SK-N-SH (cell line): ENCODE data around the gene HOMER1. TPM values are rescaled to one million over a fixed set of nuclear protein-coding genes. Genes with fewer than 3 reads are reported as not detected.
"Not testable (repeated sequence)": the region's sequence is repeated elsewhere in the genome, so short reads cannot be mapped to it uniquely, and the experiment has no call there.

ENCODE experiments used
- CTCF ChIA-PET: fragments of 300-600, 350-600 bp; formaldehyde crosslinking; extraction: SDS; loops from one replicate; lab custom pipeline; 2021; lab: Yijun Ruan, JAX
- POLR2A ChIA-PET: fragments of 350-600 bp; sonication (Branson Sonifier 250); formaldehyde crosslinking; extraction: SDS; loops from one replicate; lab custom pipeline; 2020; ENCODE audit warnings: antibody characterized with exemption, inconsistent platforms; lab: Yijun Ruan, JAX
- DNase-seq: peaks from one replicate; pipeline ENCODE4 v3.0.0; 2012
- H2AFZ ChIP-seq: fragments of 200-600 bp; sonication (generic); 2 replicates; pipeline ENCODE4 v1.8.1; 2016; ENCODE audit warnings: antibody characterized with exemption, mild to moderate bottlenecking, low read depth
- H3F3A ChIP-seq: fragments of 200-600 bp; sonication (generic); replicated peaks from 2 replicates; pipeline ENCODE3; 2016; ENCODE audit warnings: antibody characterized with exemption, mild to moderate bottlenecking; ENCODE audit not compliant: insufficient read depth
- H3K27ac ChIP-seq, 2 experiments: fragments of 200-500 bp in 1 of 2; fragments of 200-600 bp in 1 of 2; sonication (Bioruptor generic) in 1 of 2; sonication (generic), shearing (Covaris generic) in 1 of 2; 2 replicates each; pipeline versions ENCODE4 v1.5.1 to v1.6.1; 2014 to 2016; ENCODE audit warnings: low read depth in 2 of 2, inconsistent platforms in 1 of 2, low read length in 1 of 2, mild to moderate bottlenecking in 1 of 2, mixed read lengths in 1 of 2
- H3K27me3 ChIP-seq: fragments of 200-600 bp; sonication (generic), shearing (Covaris generic); 2 replicates; pipeline ENCODE4 v1.6.1; 2016; ENCODE audit warnings: mixed run types; ENCODE audit not compliant: insufficient read depth
- H3K36me3 ChIP-seq, 2 experiments: fragments of 200-500 bp in 1 of 2; fragments of 200-600 bp in 1 of 2; sonication (Bioruptor generic) in 1 of 2; sonication (generic) in 1 of 2; replicated peaks in 1 of 2; 2 replicates each; pipeline versions ENCODE3 to v1.5.1; 2014 to 2016; ENCODE audit warnings: low read length in 1 of 2, mild to moderate bottlenecking in 1 of 2; ENCODE audit not compliant: insufficient read depth in 2 of 2, control insufficient read depth in 1 of 2
- H3K4me1 ChIP-seq, 2 experiments: fragments of 200-500 bp in 1 of 2; fragments of 200-600 bp in 1 of 2; sonication (Bioruptor generic) in 1 of 2; sonication (generic), shearing (Covaris generic) in 1 of 2; 2 replicates each; pipeline versions ENCODE4 v1.5.1 to v1.6.1; 2014 to 2016; ENCODE audit warnings: low read depth in 1 of 2, low read length in 1 of 2, mixed run types in 1 of 2; ENCODE audit not compliant: insufficient read depth in 2 of 2, control insufficient read depth in 1 of 2
- H3K4me2 ChIP-seq: fragments of 200-600 bp; sonication (generic), shearing (Covaris generic); 2 replicates; pipeline ENCODE4 v1.6.1; 2017; ENCODE audit warnings: mixed run types
- H3K4me3 ChIP-seq, 2 experiments: fragments of 200-500 bp in 1 of 2; fragments of 200-600 bp in 1 of 2; sonication (Bioruptor generic) in 1 of 2; sonication (generic), shearing (Covaris generic) in 1 of 2; 2 replicates each; pipeline versions ENCODE4 v1.5.1 to v1.8.1; 2014 to 2016; ENCODE audit warnings: low read depth in 2 of 2, inconsistent platforms in 1 of 2, low read length in 1 of 2, mild to moderate bottlenecking in 1 of 2, mixed read lengths in 1 of 2, moderate library complexity in 1 of 2
- H3K79me2 ChIP-seq: fragments of 200-600 bp; sonication (generic); 2 replicates; pipeline ENCODE4 v1.8.1; 2017; ENCODE audit warnings: mild to moderate bottlenecking; ENCODE audit not compliant: insufficient read depth
- H3K9ac ChIP-seq: fragments of 200-600 bp; sonication (generic); 2 replicates; pipeline ENCODE4 v1.6.1; 2017; ENCODE audit warnings: mixed run types
- H3K9me2 ChIP-seq: fragments of 200-600 bp; sonication (generic); 2 replicates; pipeline ENCODE4 v1.6.1; 2017; ENCODE audit warnings: mixed run types
- H3K9me3 ChIP-seq: fragments of 200-600 bp; sonication (generic); 2 replicates; pipeline ENCODE4 v1.6.1; 2017; ENCODE audit warnings: mixed run types, mild to moderate bottlenecking, moderate library complexity
- H4K20me1 ChIP-seq: fragments of 200-600 bp; sonication (generic); 2 replicates; pipeline ENCODE4 v1.6.1; 2017; ENCODE audit warnings: mild to moderate bottlenecking, mixed run types; ENCODE audit not compliant: insufficient read depth
- FOXJ3 ChIP-seq: sonication (generic); formaldehyde crosslinking; IDR thresholded peaks from 2 replicates; pipeline ENCODE4 v1.5.1; 2020; ENCODE audit warnings: mild to moderate bottlenecking, missing genetic modification reagents
- GABPA ChIP-seq: IDR thresholded peaks from 2 replicates; pipeline ENCODE4 v1.4.0; 2012; ENCODE audit warnings: low read depth, mild to moderate bottlenecking
- MEF2A ChIP-seq: IDR thresholded peaks from 2 replicates; pipeline ENCODE4 v1.4.0; 2012; ENCODE audit warnings: low read depth, borderline replicate concordance
- MXI1 ChIP-seq: IDR thresholded peaks from 2 replicates; pipeline ENCODE4 v1.6.1; 2012; ENCODE audit warnings: mild to moderate bottlenecking, low read depth, low read length, improper control_type of control experiment
- NFIC ChIP-seq: IDR thresholded peaks from 2 replicates; pipeline ENCODE4 v1.4.0; 2012; ENCODE audit warnings: borderline replicate concordance
- RXRA ChIP-seq: IDR thresholded peaks from 2 replicates; pipeline ENCODE4 v1.4.0; 2012; ENCODE audit warnings: low read depth, mild to moderate bottlenecking, borderline replicate concordance
- SIN3A ChIP-seq: IDR thresholded peaks from 2 replicates; pipeline ENCODE4 v1.6.1; 2012; ENCODE audit warnings: low read depth, mild to moderate bottlenecking, low read length, moderate library complexity, borderline replicate concordance
- TAF1 ChIP-seq: IDR thresholded peaks from 2 replicates; pipeline ENCODE4 v1.6.1; 2012; ENCODE audit warnings: low read depth, mild to moderate bottlenecking, low read length, moderate library complexity, borderline replicate concordance
- TCF12 ChIP-seq: IDR thresholded peaks from 2 replicates; pipeline ENCODE4 v1.4.0; 2012
- YY1 ChIP-seq: IDR thresholded peaks from 2 replicates; pipeline ENCODE4 v1.4.0; 2012; ENCODE audit warnings: low read depth, mild to moderate bottlenecking
- WGBS: methylation state at CpG from one replicate; pipeline ENCODE4 v1.1.6; 2017; ENCODE audit warnings: low lambda C conversion rate; 5-methylcytosine and 5-hydroxymethylcytosine counted together
- polyA plus RNA-seq, 3 experiments: library from polyadenylated mRNA; depleted of rRNA; stranded (reverse); fragments of >200 nt; gene quantifications; 2 replicates each; pipeline ENCODE4 v1.2.3, GENCODE V29; 2012
- TF ChIP-seq, protein P1 (sequence below): IDR thresholded peaks from 2 replicates; pipeline ENCODE4; 2012
- TF ChIP-seq, protein P2 (sequence below): fragments of 200-600 bp; sonication (generic); IDR thresholded peaks from 2 replicates; pipeline ENCODE4 v1.6.1; 2017; ENCODE audit warnings: antibody characterized with exemption, mild to moderate bottlenecking, moderate library complexity
- TF ChIP-seq, protein P3 (sequence below): IDR thresholded peaks from 2 replicates; pipeline ENCODE4 v1.4.0; 2012; ENCODE audit warnings: low read depth, borderline replicate concordance
- TF ChIP-seq, protein P4 (sequence below): fragments of 150-350 bp; IDR thresholded peaks from 2 replicates; pipeline ENCODE4 v1.6.1; 2016; ENCODE audit warnings: mild to moderate bottlenecking, low read depth, low read length

Gene HOMER1
- polyA plus RNA-seq, 1 of the 3 experiments (the other 2 are of a cell fraction) = 2.2 TPM

DNA sequence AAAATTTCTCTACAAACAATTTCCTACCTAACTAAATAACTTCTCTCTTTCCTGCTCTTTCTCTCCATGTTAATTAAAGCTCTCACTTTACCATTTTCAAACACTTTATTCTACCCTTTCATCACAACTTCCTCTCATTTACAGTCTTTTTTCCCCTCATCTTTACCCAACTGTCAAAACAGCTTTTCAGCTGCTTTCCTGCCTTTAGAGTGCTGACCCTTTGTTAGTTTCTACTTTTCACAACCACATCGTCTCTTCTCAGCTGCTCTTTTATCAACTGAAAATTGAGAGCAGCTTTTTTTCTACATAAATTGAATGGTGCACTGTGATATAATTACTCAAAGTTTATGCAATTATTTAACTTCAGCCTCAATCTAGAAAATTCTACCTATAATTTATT is 3.1 kb upstream of the HOMER1 start:
- Histone ChIP-seq H3K4me1 (peaks cover 0 to 4% of the 10 kb centered on the region in 2 experiments; a peak in 2 of 4 replicates), H3K27me3 (no peaks in the 10 kb centered on the region), H3K79me2 (peaks cover 7% of the 10 kb centered on the region; the same call in 1 of the 2 replicates), H3K9me2 (no peaks in the 10 kb centered on the region), H3F3A (peaks cover 6% of the 10 kb centered on the region), H4K20me1 (no peaks in the 10 kb centered on the region), H3K9me3 (no peaks in the 10 kb centered on the region), H2AFZ (no peak overlapping the region), H3K4me3 (no peak overlapping the region), H3K27ac (no peak overlapping the region), H3K4me2 (no peak overlapping the region), H3K9ac (no peak overlapping the region), H3K36me3 (no peaks in the 10 kb centered on the region)
- TF ChIP-seq TCF12 (no peak), RXRA (no peak), YY1 (no peak), FOXJ3 (CRISPR knock-in tag) (no peak), NFIC (no peak)
- TF ChIP-seq, protein P1, sequence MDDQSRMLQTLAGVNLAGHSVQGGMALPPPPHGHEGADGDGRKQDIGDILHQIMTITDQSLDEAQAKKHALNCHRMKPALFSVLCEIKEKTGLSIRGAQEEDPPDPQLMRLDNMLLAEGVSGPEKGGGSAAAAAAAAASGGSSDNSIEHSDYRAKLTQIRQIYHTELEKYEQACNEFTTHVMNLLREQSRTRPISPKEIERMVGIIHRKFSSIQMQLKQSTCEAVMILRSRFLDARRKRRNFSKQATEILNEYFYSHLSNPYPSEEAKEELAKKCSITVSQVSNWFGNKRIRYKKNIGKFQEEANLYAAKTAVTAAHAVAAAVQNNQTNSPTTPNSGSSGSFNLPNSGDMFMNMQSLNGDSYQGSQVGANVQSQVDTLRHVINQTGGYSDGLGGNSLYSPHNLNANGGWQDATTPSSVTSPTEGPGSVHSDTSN = no peak
- TF ChIP-seq, protein P2, sequence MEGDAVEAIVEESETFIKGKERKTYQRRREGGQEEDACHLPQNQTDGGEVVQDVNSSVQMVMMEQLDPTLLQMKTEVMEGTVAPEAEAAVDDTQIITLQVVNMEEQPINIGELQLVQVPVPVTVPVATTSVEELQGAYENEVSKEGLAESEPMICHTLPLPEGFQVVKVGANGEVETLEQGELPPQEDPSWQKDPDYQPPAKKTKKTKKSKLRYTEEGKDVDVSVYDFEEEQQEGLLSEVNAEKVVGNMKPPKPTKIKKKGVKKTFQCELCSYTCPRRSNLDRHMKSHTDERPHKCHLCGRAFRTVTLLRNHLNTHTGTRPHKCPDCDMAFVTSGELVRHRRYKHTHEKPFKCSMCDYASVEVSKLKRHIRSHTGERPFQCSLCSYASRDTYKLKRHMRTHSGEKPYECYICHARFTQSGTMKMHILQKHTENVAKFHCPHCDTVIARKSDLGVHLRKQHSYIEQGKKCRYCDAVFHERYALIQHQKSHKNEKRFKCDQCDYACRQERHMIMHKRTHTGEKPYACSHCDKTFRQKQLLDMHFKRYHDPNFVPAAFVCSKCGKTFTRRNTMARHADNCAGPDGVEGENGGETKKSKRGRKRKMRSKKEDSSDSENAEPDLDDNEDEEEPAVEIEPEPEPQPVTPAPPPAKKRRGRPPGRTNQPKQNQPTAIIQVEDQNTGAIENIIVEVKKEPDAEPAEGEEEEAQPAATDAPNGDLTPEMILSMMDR = no peak
- ChIA-PET POLR2A (no interaction called here), CTCF (no interaction called here)
- no peak for DNase-seq
- WGBS = 84% methylated on average over 1 of the region's 1 CpG

- H3K27ac ChIP-seq, H3K4me2 ChIP-seq, DNase-seq, H2AFZ ChIP-seq, H3K9ac ChIP-seq, H4K20me1 ChIP-seq, H3F3A ChIP-seq, CTCF ChIA-PET, H3K27me3 ChIP-seq, H3K4me3 ChIP-seq, POLR2A ChIA-PET, H3K36me3 ChIP-seq, H3K4me1 ChIP-seq, H3K9me3 ChIP-seq, H3K9me2 ChIP-seq: not testable (repeated sequence)
- H3K79me2 ChIP-seq = peaks cover 13% of the 10 kb centered on the region; the same call in 1 of the 2 replicates
- WGBS = 95% methylated on average over 14 of the region's 14 CpGs
Measured at GRCh38 chr5:79516331-79516730, 2.4 kb upstream of the HOMER1 start.

DNA sequence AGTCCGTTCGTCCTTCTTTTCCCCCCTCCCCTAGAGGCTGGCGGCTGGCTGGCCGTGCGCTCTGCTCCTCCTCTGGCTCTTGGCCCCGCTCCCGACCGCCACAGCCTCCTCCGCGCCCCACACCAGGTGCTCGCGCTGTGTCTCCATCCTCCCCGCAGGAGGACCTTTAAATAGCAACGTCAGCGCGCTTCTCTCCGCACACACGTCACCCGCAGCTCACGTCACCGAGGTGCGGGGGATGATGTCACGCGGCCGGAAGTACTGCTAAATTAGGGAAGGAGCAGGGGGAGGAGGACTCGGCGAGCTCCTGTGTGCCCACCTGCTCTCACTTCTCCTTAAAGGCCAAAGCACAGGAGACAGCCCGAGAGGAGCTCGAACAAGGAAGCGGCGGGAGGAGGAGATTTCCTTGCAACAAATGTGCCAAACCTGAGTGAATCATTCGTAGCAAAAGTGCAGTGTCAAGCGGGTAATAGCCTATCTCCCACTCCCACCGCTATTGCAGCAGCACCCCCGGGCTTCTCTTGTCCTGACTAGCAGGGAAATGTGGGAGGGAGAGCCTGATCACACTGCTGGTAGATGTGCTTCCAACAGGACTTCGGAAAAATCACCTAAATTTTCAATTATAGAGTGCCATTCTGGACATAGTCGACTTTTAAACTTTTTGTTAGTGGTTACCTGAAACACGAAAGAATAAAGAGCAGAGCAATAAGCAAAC is 614 bp upstream of the HOMER1 start:
- peak overlapping the region; percentile 85 to 98 for H3K27ac ChIP-seq
- peak; percentile 89 for DNase-seq
- H3F3A ChIP-seq = peaks cover 6% of the 10 kb centered on the region
- H3K27me3 ChIP-seq = no peaks in the 10 kb centered on the region
- H3K4me1 ChIP-seq = peaks cover 10 to 12% of the 10 kb centered on the region in 2 experiments; a peak in 3 of 4 replicates
- CTCF ChIA-PET = interaction anchor here (0.9 to 1.4 kb wide), 4 partner anchors 31 to 493 kb away, joined by 3 to 8 read pairs (median 4); no protein-coding TSS in a partner anchor
- H3K4me3 ChIP-seq = peak overlapping the region; percentile 74 to 88
- no peaks in the 10 kb centered on the region for H3K9me3 ChIP-seq
- H3K79me2 ChIP-seq = peaks cover 28% of the 10 kb centered on the region
- POLR2A ChIA-PET = interaction anchor here (0.7 to 2.0 kb wide), 5 partner anchors 8 to 39 kb away, joined by 3 to 8 read pairs (median 5); no protein-coding TSS in a partner anchor
- 1% methylated on average over 29 of the region's 38 CpGs for WGBS
- no peaks in the 10 kb centered on the region for H3K9me2 ChIP-seq
- H3K9ac ChIP-seq = peak overlapping the region; percentile 77
- H3K4me2 ChIP-seq = peak overlapping the region; percentile 95
- no peaks in the 10 kb centered on the region for H4K20me1 ChIP-seq
- H3K36me3 ChIP-seq = no peaks in the 10 kb centered on the region
- H2AFZ ChIP-seq = peak overlapping the region; percentile 92
- TF ChIP-seq, protein P3, sequence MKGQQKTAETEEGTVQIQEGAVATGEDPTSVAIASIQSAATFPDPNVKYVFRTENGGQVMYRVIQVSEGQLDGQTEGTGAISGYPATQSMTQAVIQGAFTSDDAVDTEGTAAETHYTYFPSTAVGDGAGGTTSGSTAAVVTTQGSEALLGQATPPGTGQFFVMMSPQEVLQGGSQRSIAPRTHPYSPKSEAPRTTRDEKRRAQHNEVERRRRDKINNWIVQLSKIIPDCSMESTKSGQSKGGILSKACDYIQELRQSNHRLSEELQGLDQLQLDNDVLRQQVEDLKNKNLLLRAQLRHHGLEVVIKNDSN = peak; percentile 67
- TF ChIP-seq, protein P4, sequence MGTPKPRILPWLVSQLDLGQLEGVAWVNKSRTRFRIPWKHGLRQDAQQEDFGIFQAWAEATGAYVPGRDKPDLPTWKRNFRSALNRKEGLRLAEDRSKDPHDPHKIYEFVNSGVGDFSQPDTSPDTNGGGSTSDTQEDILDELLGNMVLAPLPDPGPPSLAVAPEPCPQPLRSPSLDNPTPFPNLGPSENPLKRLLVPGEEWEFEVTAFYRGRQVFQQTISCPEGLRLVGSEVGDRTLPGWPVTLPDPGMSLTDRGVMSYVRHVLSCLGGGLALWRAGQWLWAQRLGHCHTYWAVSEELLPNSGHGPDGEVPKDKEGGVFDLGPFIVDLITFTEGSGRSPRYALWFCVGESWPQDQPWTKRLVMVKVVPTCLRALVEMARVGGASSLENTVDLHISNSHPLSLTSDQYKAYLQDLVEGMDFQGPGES = no peak
- TF ChIP-seq MXI1 (peak; percentile 72), MEF2A (no peak), SIN3A (peak; percentile 77; the same call in 1 of the 2 replicates), TAF1 (peak; percentile 65), GABPA (peak; percentile 70), TCF12 (peak; percentile 29; the same call in 1 of the 2 replicates)
- TF ChIP-seq, protein P1 = 0 out of 2 replicates have a peak, but pooled peaks have one; percentile 9
